ENCODE measurements around the gene OTC. TPM values are rescaled to one million over a fixed set of nuclear protein-coding genes. Genes with fewer than 3 reads are reported as not detected.

The OTC gene
- total RNA-seq = not detected in 3 replicates
- long read RNA-seq = 0 reads

- H3K27ac Mint-ChIP-seq (ENCODE audit: unreplicated experiment) = no peak within 1 kb of the TSS
- DNase-seq (ENCODE audit: low spot score) = no peak
- H3K27me3 Mint-ChIP-seq (ENCODE audit: low read depth) = peaks cover 2% of the 10 kb centered on the region
- no peak for TF ChIP-seq CTCF (IDR thresholded peaks at IDR 0.05)
- no peak within 1 kb of the TSS for H3K4me3 Mint-ChIP-seq (ENCODE audit: unreplicated experiment)
- no peaks in the 10 kb centered on the region for H3K4me1 Mint-ChIP-seq (ENCODE audit: low read depth)
- no peaks in the 10 kb centered on the region for H3K36me3 Mint-ChIP-seq (ENCODE audit: low read depth)
- H3K9me3 Mint-ChIP-seq (ENCODE audit: low read depth) = peaks cover 8% of the 10 kb centered on the region
Measured at GRCh38 chrX:38352362-38352761, at the start of gene OTC. Gene OTC, plus strand, starts transcription at chrX:38352604. Its CDS starts 93 bp downstream, at chrX:38352697.

DNA sequence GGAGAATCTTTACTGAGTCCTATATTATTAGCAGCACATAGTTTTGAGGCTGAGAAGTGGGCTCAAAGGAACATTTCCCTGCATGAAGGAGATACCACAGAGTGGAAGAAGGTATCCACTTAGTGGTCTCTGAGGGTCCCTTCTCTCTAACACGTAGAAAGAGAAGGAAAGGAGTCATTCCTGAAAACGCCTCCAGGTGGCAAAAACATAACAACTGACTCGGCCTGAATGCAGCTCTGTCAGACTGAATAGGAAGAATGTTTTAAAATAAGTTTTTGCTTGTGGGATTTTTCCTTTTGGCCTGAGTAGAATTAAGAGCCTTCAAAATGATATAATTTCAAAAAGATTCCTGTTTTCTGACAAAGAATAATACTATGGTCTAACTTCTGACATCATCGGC, 48.4 kb upstream of the OTC start:
- Mint-ChIP-seq H3K27me3 (ENCODE audit: low read depth) (no peaks in the 10 kb centered on the region), H3K36me3 (ENCODE audit: low read depth) (no peaks in the 10 kb centered on the region), H3K4me1 (ENCODE audit: low read depth) (peaks cover 3% of the 10 kb centered on the region), H3K4me3 (ENCODE audit: unreplicated experiment) (no peak overlapping the region), H3K9me3 (ENCODE audit: low read depth) (no peaks in the 10 kb centered on the region), H3K27ac (ENCODE audit: unreplicated experiment) (no peak overlapping the region)
- DNase-seq (ENCODE audit: low spot score) = no peak
- peak; percentile 68 for TF ChIP-seq CTCF (IDR thresholded peaks at IDR 0.05)

DNA sequence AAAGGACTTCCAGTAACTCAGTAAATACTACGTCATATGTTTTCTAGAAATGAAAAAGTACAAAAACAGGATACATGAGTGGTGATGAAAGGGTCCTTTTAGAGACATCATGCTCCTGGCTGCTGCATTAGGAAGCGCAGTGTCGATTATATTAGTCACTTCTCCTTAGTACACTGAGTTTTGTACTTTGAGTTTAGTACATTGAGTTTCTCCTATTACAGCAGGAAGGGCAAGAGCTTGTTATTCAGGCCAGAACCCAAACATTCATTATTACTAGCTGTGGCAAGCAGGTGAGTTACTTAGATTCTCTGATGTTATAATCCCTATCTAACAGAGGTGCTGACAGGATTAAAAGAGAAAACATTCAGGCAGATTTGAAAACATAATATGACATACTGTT, 46.4 kb upstream of the OTC start:
- no peaks in the 10 kb centered on the region for H3K27me3 Mint-ChIP-seq (ENCODE audit: low read depth)
- peaks cover 3% of the 10 kb centered on the region for H3K4me1 Mint-ChIP-seq (ENCODE audit: low read depth)
- no peaks in the 10 kb centered on the region for H3K36me3 Mint-ChIP-seq (ENCODE audit: low read depth)
- no peak overlapping the region for H3K27ac Mint-ChIP-seq (ENCODE audit: unreplicated experiment)
- DNase-seq (ENCODE audit: low spot score) = no peak
- H3K4me3 Mint-ChIP-seq (ENCODE audit: unreplicated experiment) = no peak overlapping the region
- no peak for TF ChIP-seq CTCF (IDR thresholded peaks at IDR 0.05)
- H3K9me3 Mint-ChIP-seq (ENCODE audit: low read depth) = no peaks in the 10 kb centered on the region

DNA sequence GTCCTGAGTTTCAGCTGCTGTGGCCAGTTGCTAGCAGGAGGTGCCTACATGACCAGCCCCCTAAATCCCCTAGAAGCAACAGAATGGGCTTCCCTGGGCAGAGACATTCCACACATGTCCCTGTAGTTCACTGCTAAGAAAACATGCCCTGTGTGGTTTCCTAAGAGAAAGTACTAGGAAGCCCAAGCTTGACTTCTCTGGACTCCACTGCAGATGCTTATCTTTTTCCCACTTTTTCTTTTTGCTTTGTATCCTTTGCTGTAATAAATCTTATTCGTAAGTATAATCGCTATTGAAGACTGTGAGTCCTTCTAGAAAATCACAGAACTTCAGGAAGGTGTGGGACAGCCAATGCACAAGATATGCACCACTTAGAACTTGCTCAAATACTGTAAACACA, 40.7 kb upstream of the OTC start:
- Mint-ChIP-seq H3K27ac (ENCODE audit: unreplicated experiment) (no peak overlapping the region), H3K36me3 (ENCODE audit: low read depth) (no peaks in the 10 kb centered on the region), H3K4me1 (ENCODE audit: low read depth) (peaks cover 9% of the 10 kb centered on the region), H3K9me3 (ENCODE audit: low read depth) (peaks cover 3% of the 10 kb centered on the region), H3K4me3 (ENCODE audit: unreplicated experiment) (no peak overlapping the region), H3K27me3 (ENCODE audit: low read depth) (no peaks in the 10 kb centered on the region)
- TF ChIP-seq CTCF (IDR thresholded peaks at IDR 0.05) = no peak
- DNase-seq (ENCODE audit: low spot score) = no peak

DNA sequence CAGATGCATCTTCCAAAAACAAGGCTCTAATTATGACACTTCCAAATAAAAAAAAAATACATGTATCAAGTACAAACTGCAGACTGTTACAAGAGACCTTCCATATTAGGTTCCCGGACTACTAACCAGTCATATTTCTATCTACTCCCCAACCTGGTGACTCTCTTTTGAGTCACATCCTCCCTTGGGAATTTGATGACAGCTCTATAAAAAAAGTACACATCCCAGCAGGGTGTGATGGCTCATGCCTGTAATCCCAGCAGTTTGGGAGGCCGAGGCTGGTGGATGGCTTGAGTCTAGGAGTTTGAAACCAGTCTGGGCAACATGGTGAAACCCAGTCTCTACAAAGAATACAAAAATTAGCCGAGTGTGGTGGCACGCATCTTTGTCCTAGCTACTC, 40.0 kb upstream of the OTC start:
- peaks cover 9% of the 10 kb centered on the region for H3K4me1 Mint-ChIP-seq (ENCODE audit: low read depth)
- TF ChIP-seq CTCF (IDR thresholded peaks at IDR 0.05) = no peak
- DNase-seq (ENCODE audit: low spot score) = no peak
- no peak overlapping the region for H3K4me3 Mint-ChIP-seq (ENCODE audit: unreplicated experiment)
- H3K27me3 Mint-ChIP-seq (ENCODE audit: low read depth) = no peaks in the 10 kb centered on the region
- H3K27ac Mint-ChIP-seq (ENCODE audit: unreplicated experiment) = peak overlapping the region; percentile 39
- peaks cover 3% of the 10 kb centered on the region for H3K9me3 Mint-ChIP-seq (ENCODE audit: low read depth)
- H3K36me3 Mint-ChIP-seq (ENCODE audit: low read depth) = no peaks in the 10 kb centered on the region
